ENCODE data around the gene USP3. TPM values are rescaled to one million over a fixed set of nuclear protein-coding genes. Genes with fewer than 3 reads are reported as not detected.

USP3 gene
- total RNA-seq, 1 donor from 2014 or later: 57.3 TPM

DNA sequence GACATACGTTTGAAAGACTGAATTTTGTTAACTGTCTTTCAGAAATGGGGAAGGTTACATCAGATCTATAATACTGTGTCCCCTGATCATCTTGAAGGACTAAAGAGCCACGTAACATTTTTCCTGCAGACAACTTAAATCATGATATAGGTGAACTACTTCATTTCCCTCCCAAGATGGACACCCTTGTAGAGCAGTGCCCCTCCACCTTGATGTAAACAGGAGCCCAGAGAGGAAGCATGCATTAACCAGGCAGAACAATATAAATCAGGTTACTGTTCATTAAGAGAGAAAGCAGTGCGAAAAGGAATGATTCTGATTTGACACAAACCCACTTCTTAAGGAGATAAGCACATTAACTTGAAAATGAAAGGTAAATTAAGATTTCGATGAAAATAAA, 36.1 kb downstream of the USP3 start:
- no peaks in the 10 kb centered on the region for H3K9me3 Mint-ChIP-seq
- peaks cover 10% of the 10 kb centered on the region for H3K36me3 Mint-ChIP-seq
- no peaks in the 10 kb centered on the region for H3K27me3 Mint-ChIP-seq
- H3K4me1 Mint-ChIP-seq (ENCODE audit: unreplicated experiment): peaks cover 22% of the 10 kb centered on the region
- no peak overlapping the region for H3K4me3 Mint-ChIP-seq
- H3K27ac Mint-ChIP-seq: no peak overlapping the region
- no peak for DNase-seq (ENCODE audit: extremely low spot score, unreplicated experiment)
- TF ChIP-seq, protein P1, sequence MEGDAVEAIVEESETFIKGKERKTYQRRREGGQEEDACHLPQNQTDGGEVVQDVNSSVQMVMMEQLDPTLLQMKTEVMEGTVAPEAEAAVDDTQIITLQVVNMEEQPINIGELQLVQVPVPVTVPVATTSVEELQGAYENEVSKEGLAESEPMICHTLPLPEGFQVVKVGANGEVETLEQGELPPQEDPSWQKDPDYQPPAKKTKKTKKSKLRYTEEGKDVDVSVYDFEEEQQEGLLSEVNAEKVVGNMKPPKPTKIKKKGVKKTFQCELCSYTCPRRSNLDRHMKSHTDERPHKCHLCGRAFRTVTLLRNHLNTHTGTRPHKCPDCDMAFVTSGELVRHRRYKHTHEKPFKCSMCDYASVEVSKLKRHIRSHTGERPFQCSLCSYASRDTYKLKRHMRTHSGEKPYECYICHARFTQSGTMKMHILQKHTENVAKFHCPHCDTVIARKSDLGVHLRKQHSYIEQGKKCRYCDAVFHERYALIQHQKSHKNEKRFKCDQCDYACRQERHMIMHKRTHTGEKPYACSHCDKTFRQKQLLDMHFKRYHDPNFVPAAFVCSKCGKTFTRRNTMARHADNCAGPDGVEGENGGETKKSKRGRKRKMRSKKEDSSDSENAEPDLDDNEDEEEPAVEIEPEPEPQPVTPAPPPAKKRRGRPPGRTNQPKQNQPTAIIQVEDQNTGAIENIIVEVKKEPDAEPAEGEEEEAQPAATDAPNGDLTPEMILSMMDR (conservative IDR thresholded peaks at IDR 0.05): no peak

DNA sequence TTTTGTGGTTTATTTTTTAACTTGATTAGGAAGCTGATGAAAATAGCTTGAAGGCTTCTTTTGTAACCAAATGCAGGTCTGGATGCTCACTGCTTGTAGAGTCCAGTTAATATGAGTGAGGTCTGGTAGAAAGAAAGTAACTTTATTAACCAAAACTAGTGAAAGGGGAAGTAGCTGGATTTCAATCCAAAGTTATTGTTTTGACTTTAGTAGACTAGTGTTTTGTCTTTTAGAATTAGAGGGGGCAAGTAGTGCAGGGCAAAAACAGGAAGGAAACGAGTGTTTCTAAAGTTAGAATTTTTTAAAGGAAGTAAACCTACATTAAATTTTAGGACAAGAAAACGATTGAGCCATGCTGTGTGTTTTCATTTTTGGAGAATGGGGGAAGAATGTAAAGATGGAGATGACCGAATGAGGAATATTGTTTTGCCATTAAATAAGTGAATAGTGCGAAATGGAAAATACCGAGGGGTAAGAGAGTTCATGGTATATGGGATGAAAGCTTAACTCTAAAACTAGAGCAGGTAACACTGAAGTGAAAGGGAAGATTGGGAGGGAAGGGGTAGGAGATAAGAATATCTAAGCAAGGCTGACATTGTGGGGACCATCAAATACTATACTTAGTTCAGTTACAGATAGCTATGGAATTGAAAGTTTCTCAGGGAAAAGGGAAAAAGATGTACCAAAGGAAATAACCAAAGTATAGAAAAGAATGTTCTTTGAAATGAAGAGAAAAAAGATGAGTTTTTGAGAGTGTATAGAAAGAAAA, 40.0 kb downstream of the USP3 start:
- Mint-ChIP-seq H3K9me3 (no peaks in the 10 kb centered on the region), H3K27ac (no peak overlapping the region), H3K27me3 (no peaks in the 10 kb centered on the region), H3K4me1 (ENCODE audit: unreplicated experiment) (peaks cover 13% of the 10 kb centered on the region), H3K4me3 (no peak overlapping the region), H3K36me3 (peaks cover 3% of the 10 kb centered on the region)
- no peak for DNase-seq (ENCODE audit: extremely low spot score, unreplicated experiment)
- TF ChIP-seq, protein P1 (conservative IDR thresholded peaks at IDR 0.05): no peak

DNA sequence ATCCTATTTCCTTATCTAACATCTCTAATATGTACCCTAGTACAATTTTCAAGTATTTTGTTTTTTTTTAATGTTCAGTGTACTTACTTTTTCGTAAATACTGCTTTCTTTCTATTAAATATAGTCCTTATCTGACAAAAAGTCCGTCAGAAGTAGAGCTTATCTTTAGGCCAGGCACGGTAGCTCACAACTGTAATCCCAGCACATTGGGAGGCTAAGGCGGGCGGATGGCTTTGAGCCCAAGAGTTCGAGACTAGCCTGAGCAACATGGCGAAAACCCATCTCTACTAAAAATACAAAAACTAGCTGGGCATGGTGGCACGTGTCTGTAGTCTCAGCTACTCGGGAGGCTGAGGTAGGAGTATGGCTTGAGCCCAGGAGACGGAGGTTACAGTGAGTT, 41.1 kb downstream of the USP3 start:
- Mint-ChIP-seq H3K27me3 (no peaks in the 10 kb centered on the region), H3K36me3 (peaks cover 3% of the 10 kb centered on the region), H3K27ac (no peak overlapping the region), H3K4me3 (no peak overlapping the region), H3K9me3 (no peaks in the 10 kb centered on the region), H3K4me1 (ENCODE audit: unreplicated experiment) (peaks cover 2% of the 10 kb centered on the region)
- no peak for DNase-seq (ENCODE audit: extremely low spot score, unreplicated experiment)
- TF ChIP-seq, protein P1 (conservative IDR thresholded peaks at IDR 0.05): no peak

DNA sequence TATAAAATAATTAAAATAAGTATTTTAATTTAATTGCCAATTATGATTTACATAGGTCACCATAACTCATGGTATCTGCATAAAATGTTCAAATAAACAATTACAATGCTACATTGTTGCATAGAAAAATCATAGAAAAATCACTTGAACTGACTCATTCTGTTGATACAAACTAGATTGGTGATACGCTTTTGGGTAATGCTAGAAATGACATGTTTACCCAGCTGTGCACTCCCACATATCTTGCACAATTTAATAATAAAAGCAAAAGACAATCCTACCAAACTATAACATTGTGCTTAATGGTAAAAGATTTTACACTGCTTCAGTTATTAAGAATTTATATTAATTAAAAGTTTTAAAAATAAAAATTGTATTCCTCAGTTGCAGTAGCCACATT, 47.0 kb downstream of the USP3 start:
- peaks cover 15% of the 10 kb centered on the region for H3K4me1 Mint-ChIP-seq (ENCODE audit: unreplicated experiment)
- no peaks in the 10 kb centered on the region for H3K36me3 Mint-ChIP-seq
- H3K9me3 Mint-ChIP-seq: no peaks in the 10 kb centered on the region
- H3K27ac Mint-ChIP-seq: no peak overlapping the region
- TF ChIP-seq, protein P1 (conservative IDR thresholded peaks at IDR 0.05): no peak
- DNase-seq (ENCODE audit: extremely low spot score, unreplicated experiment): no peak
- H3K4me3 Mint-ChIP-seq: no peak overlapping the region
- H3K27me3 Mint-ChIP-seq: no peaks in the 10 kb centered on the region

- no peak for DNase-seq (ENCODE audit: extremely low spot score, unreplicated experiment)
- Mint-ChIP-seq H3K36me3 (peaks cover 13% of the 10 kb centered on the region), H3K27me3 (no peaks in the 10 kb centered on the region), H3K9me3 (no peaks in the 10 kb centered on the region), H3K4me3 (no peak overlapping the region), H3K27ac (no peak overlapping the region), H3K4me1 (ENCODE audit: unreplicated experiment) (peaks cover 19% of the 10 kb centered on the region)
- TF ChIP-seq, protein P1 (conservative IDR thresholded peaks at IDR 0.05): no peak
Measured at GRCh38 chr15:63553388-63553791, 49.0 kb downstream of the USP3 start.
